SK-N-SH treated with all-trans-retinoic acid at 6 μM for 48 hours (cell line): ENCODE results near the gene EHD2.

Experiments used
- ATAC-seq: fragments of 200-7000 bp; cut with Tn5 transposase; 3 replicates; pipeline ENCODE4 v1.9.1; 2020; ENCODE audit warnings: mild to moderate bottlenecking, moderate library complexity
- ARNTL ChIP-seq: fragments of 450-650 bp; formaldehyde crosslinking; IDR thresholded peaks from 2 replicates; pipeline ENCODE4 v1.5.0; 2020; ENCODE audit warnings: low read depth, mild to moderate bottlenecking, moderate library complexity, borderline replicate concordance
- BACH2 ChIP-seq: fragments of 250-450 bp; sonication (Bioruptor Pico); IDR thresholded peaks from 2 replicates; pipeline ENCODE4 v1.9.0; 2021; ENCODE audit warnings: mild to moderate bottlenecking, borderline replicate concordance
- CREB5 ChIP-seq: fragments of 250-450 bp; sonication (Bioruptor Pico); IDR thresholded peaks from 2 replicates; pipeline ENCODE4 v1.5.1; 2020; ENCODE audit warnings: low read depth, mild to moderate bottlenecking, moderate library complexity
- CSDC2 ChIP-seq: fragments of 250-450 bp; sonication (Bioruptor Pico); IDR thresholded peaks from 2 replicates; pipeline ENCODE4 v1.5.0; 2020; ENCODE audit warnings: mild to moderate bottlenecking, moderate library complexity
- CSRNP3 ChIP-seq: fragments of 250-450 bp; sonication (Bioruptor Pico); IDR thresholded peaks from 2 replicates; pipeline ENCODE4 v1.5.1; 2021; ENCODE audit warnings: mild to moderate bottlenecking, moderate library complexity
- ESRRG ChIP-seq: fragments of 250-450 bp; sonication (Bioruptor Pico); IDR thresholded peaks from 2 replicates; pipeline ENCODE4 v1.6.1; 2021; ENCODE audit warnings: mild to moderate bottlenecking
- GLIS3 ChIP-seq: fragments of 250-450 bp; sonication (Bioruptor Pico); IDR thresholded peaks from 2 replicates; pipeline ENCODE4 v1.5.0; 2020; ENCODE audit warnings: mild to moderate bottlenecking, moderate library complexity
- ISL1 ChIP-seq: fragments of 250-450 bp; sonication (Bioruptor Pico); IDR thresholded peaks from 2 replicates; pipeline ENCODE4 v2.1.2; 2022; ENCODE audit warnings: mild to moderate bottlenecking, moderate library complexity
- RARB ChIP-seq: fragments of 250-450 bp; sonication (Bioruptor Pico); IDR thresholded peaks from 2 replicates; pipeline ENCODE4 v1.8.0; 2021; ENCODE audit warnings: mild to moderate bottlenecking, moderate library complexity
- SNAI2 ChIP-seq: fragments of 250-450 bp; sonication (Bioruptor Pico); IDR thresholded peaks from 2 replicates; pipeline ENCODE4 v1.5.0; 2020; ENCODE audit warnings: mild to moderate bottlenecking, moderate library complexity
- TCF4 ChIP-seq: fragments of 250-450 bp; sonication (Bioruptor Pico); IDR thresholded peaks from 2 replicates; pipeline ENCODE4 v1.8.0; 2021; ENCODE audit warnings: mild to moderate bottlenecking, moderate library complexity, borderline replicate concordance
- TOX ChIP-seq: fragments of 250-450 bp; sonication (Bioruptor Pico); IDR thresholded peaks from 2 replicates; pipeline ENCODE4 v1.8.0; 2021; ENCODE audit warnings: mild to moderate bottlenecking, moderate library complexity, borderline replicate concordance
- TSHZ2 ChIP-seq: fragments of 250-450 bp; sonication (Bioruptor Pico); IDR thresholded peaks from 2 replicates; pipeline ENCODE4 v1.5.0; 2020; ENCODE audit warnings: mild to moderate bottlenecking, moderate library complexity
- ZC3H10 ChIP-seq: fragments of 250-450 bp; sonication (Bioruptor Pico); IDR thresholded peaks from 2 replicates; pipeline ENCODE4 v1.5.1; 2021; ENCODE audit warnings: mild to moderate bottlenecking, moderate library complexity
- ZFP3 ChIP-seq: fragments of 250-450 bp; sonication (Bioruptor Pico); IDR thresholded peaks from 2 replicates; pipeline ENCODE4 v1.5.0; 2020; ENCODE audit warnings: mild to moderate bottlenecking, moderate library complexity
- ZNF565 ChIP-seq: fragments of 450-650 bp; formaldehyde crosslinking; conservative IDR thresholded peaks from 2 replicates; pipeline ENCODE4 v1.5.0; 2020; ENCODE audit warnings: low read depth, mild to moderate bottlenecking, moderate library complexity
- ZNF70 ChIP-seq: fragments of 450-650 bp; formaldehyde crosslinking; IDR thresholded peaks from 2 replicates; pipeline ENCODE4 v1.5.0; 2020; ENCODE audit warnings: mild to moderate bottlenecking, moderate library complexity
- ZNF8 ChIP-seq: fragments of 450-650 bp; formaldehyde crosslinking; IDR thresholded peaks from 2 replicates; pipeline ENCODE4 v1.5.0; 2020; ENCODE audit warnings: mild to moderate bottlenecking, moderate library complexity
- TF ChIP-seq, protein P1 (sequence below): fragments of 250-450 bp; sonication (Bioruptor Pico); IDR thresholded peaks from 2 replicates; pipeline ENCODE4 v1.8.0; 2021; ENCODE audit warnings: low read depth, mild to moderate bottlenecking, moderate library complexity, borderline replicate concordance
- TF ChIP-seq, protein P2 (sequence below): fragments of 250-450 bp; sonication (Bioruptor Pico); IDR thresholded peaks from 2 replicates; pipeline ENCODE4 v1.8.0; 2020; ENCODE audit warnings: mild to moderate bottlenecking, moderate library complexity, borderline replicate concordance

EHD2 gene

GRCh38 chr19:47779524-47780214 is 66.4 kb downstream of the EHD2 start:
- no peak for TF ChIP-seq ZNF565 (CRISPR knock-in tag)
- TF ChIP-seq ZC3H10 (CRISPR knock-in tag): no peak
- no peak for TF ChIP-seq CSRNP3
- TF ChIP-seq GLIS3 (CRISPR knock-in tag): no peak
- no peak for TF ChIP-seq RARB
- no peak for TF ChIP-seq ZFP3 (CRISPR knock-in tag)
- TF ChIP-seq CSDC2 (CRISPR knock-in tag): no peak
- TF ChIP-seq, protein P1, sequence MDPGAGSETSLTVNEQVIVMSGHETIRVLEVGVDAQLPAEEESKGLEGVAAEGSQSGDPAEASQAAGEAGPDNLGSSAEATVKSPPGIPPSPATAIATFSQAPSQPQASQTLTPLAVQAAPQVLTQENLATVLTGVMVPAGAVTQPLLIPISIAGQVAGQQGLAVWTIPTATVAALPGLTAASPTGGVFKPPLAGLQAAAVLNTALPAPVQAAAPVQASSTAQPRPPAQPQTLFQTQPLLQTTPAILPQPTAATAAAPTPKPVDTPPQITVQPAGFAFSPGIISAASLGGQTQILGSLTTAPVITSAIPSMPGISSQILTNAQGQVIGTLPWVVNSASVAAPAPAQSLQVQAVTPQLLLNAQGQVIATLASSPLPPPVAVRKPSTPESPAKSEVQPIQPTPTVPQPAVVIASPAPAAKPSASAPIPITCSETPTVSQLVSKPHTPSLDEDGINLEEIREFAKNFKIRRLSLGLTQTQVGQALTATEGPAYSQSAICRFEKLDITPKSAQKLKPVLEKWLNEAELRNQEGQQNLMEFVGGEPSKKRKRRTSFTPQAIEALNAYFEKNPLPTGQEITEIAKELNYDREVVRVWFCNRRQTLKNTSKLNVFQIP: no peak
- no peak for TF ChIP-seq TCF4 (CRISPR knock-in tag)
- no peak for TF ChIP-seq TOX
- no peak for ATAC-seq

DNA sequence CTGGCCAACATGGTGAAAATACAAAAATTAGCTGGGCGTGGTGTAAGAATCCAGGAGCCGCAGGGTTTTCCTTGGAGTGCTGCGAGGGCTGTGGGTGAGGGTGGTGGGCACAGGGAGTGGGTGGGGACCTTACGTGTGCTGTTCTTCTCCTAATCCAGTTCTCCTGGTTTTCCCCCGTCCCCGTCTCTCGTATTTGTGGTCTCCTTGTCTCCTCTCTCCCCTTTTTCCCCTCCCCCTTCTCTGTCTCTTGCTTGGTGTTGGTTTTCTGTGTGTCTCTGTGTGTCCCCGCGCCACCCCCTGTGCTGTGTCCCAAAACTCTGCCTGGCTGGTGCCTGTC is 67.0 kb downstream of the EHD2 start:
- TF ChIP-seq CREB5 (CRISPR knock-in tag) (no peak), ZNF565 (CRISPR knock-in tag) (no peak), ESRRG (CRISPR knock-in tag) (no peak), ZFP3 (CRISPR knock-in tag) (no peak), TOX (no peak), ZC3H10 (CRISPR knock-in tag) (no peak), SNAI2 (no peak), TSHZ2 (CRISPR knock-in tag) (no peak), TCF4 (CRISPR knock-in tag) (no peak), RARB (no peak), BACH2 (CRISPR knock-in tag) (no peak), CSRNP3 (no peak), ZNF8 (CRISPR knock-in tag) (no peak), ISL1 (CRISPR knock-in tag) (no peak), ZNF70 (no peak), ARNTL (CRISPR knock-in tag) (no peak)
- TF ChIP-seq, protein P2, sequence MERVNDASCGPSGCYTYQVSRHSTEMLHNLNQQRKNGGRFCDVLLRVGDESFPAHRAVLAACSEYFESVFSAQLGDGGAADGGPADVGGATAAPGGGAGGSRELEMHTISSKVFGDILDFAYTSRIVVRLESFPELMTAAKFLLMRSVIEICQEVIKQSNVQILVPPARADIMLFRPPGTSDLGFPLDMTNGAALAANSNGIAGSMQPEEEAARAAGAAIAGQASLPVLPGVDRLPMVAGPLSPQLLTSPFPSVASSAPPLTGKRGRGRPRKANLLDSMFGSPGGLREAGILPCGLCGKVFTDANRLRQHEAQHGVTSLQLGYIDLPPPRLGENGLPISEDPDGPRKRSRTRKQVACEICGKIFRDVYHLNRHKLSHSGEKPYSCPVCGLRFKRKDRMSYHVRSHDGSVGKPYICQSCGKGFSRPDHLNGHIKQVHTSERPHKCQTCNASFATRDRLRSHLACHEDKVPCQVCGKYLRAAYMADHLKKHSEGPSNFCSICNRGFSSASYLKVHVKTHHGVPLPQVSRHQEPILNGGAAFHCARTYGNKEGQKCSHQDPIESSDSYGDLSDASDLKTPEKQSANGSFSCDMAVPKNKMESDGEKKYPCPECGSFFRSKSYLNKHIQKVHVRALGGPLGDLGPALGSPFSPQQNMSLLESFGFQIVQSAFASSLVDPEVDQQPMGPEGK (CRISPR knock-in tag): no peak
- TF ChIP-seq, protein P1: no peak
- no peak for ATAC-seq
